Liver (tissue), 9 donors: Measurements from ENCODE around the gene WFDC6. TPM values are rescaled to one million over a fixed set of nuclear protein-coding genes. Genes with fewer than 3 reads are reported as not detected.

Experiments used
- DNase-seq: peaks from one replicate; pipeline ENCODE4 v3.0.0-alpha.2; 2017; ENCODE audit warnings: low spot score
- H3K27ac ChIP-seq, 2 donors: one replicate each; pipeline ENCODE4 v1.7.0; 2013; ENCODE audit warnings: inconsistent platforms in 2 of 2, low read length in 2 of 2, control low read depth in 1 of 2, low read depth in 1 of 2, mild to moderate bottlenecking in 1 of 2
- H3K27me3 ChIP-seq, 4 donors: one replicate each; pipeline versions ENCODE4 v1.6.1 to v1.7.0; 2013; ENCODE audit warnings: low read length in 3 of 4, inconsistent platforms in 1 of 4, mild to moderate bottlenecking in 1 of 4, moderate library complexity in 1 of 4; ENCODE audit not compliant: control insufficient read depth in 4 of 4, insufficient read depth in 4 of 4
- H3K36me3 ChIP-seq, 4 donors: one replicate each; pipeline versions ENCODE4 v1.6.1 to v1.7.0; 2013; ENCODE audit warnings: low read length in 3 of 4, mild to moderate bottlenecking in 3 of 4, low read depth in 1 of 4, moderate library complexity in 1 of 4; ENCODE audit not compliant: control insufficient read depth in 4 of 4, insufficient read depth in 3 of 4
- H3K4me1 ChIP-seq, 4 donors: one replicate each; pipeline versions ENCODE4 v1.6.1 to v1.7.0; 2013; ENCODE audit warnings: low read length in 3 of 4, mild to moderate bottlenecking in 3 of 4, moderate library complexity in 1 of 4; ENCODE audit not compliant: control insufficient read depth in 4 of 4, insufficient read depth in 4 of 4
- H3K4me3 ChIP-seq, 3 donors: one replicate each; pipeline versions ENCODE4 v1.6.1 to v1.7.0; 2013; ENCODE audit warnings: low read length in 3 of 3, control low read depth in 1 of 3, low read depth in 1 of 3, mild to moderate bottlenecking in 1 of 3
- H3K9ac ChIP-seq, 2 donors: one replicate each; pipeline ENCODE4 v1.7.0; 2013; ENCODE audit warnings: low read length in 2 of 2, mild to moderate bottlenecking in 2 of 2, moderate library complexity in 2 of 2, control low read depth in 1 of 2, low read depth in 1 of 2
- H3K9me3 ChIP-seq, 4 donors: one replicate each; pipeline versions ENCODE4 v1.6.1 to v1.7.0; 2013; ENCODE audit warnings: low read length in 3 of 4; ENCODE audit not compliant: control insufficient read depth in 4 of 4
- EGR1 ChIP-seq, 2 donors: IDR thresholded peaks; 2 replicates each; pipeline ENCODE4 v1.6.1; 2016 to 2018; ENCODE audit warnings: antibody characterized with exemption in 2 of 2, low read depth in 2 of 2
- FOXA1 ChIP-seq: IDR thresholded peaks from 2 replicates; pipeline ENCODE4 v1.6.1; 2016; ENCODE audit warnings: antibody characterized with exemption
- FOXA2 ChIP-seq: IDR thresholded peaks from 2 replicates; pipeline ENCODE4 v1.6.1; 2016; ENCODE audit warnings: antibody characterized with exemption
- GABPA ChIP-seq, 2 donors: IDR thresholded peaks in 1 of 2; conservative IDR thresholded peaks in 1 of 2; 2 replicates each; pipeline ENCODE4 v1.6.1; 2016; ENCODE audit warnings: antibody characterized with exemption in 2 of 2, mild to moderate bottlenecking in 1 of 2, moderate library complexity in 1 of 2
- HNF4A ChIP-seq, 2 donors: conservative IDR thresholded peaks; 2 replicates each; pipeline ENCODE4 v1.6.1; 2016; ENCODE audit warnings: antibody characterized with exemption in 2 of 2, mild to moderate bottlenecking in 2 of 2
- NR2F2 ChIP-seq: IDR thresholded peaks from 2 replicates; pipeline ENCODE4 v1.6.1; 2016; ENCODE audit warnings: antibody characterized with exemption
- RXRA ChIP-seq, 2 donors: IDR thresholded peaks; 2 replicates each; pipeline ENCODE4 v1.6.1; 2017 to 2018; ENCODE audit warnings: antibody characterized with exemption in 2 of 2, mild to moderate bottlenecking in 1 of 2
- SP1 ChIP-seq: IDR thresholded peaks from 2 replicates; pipeline ENCODE4 v1.6.1; 2018; ENCODE audit warnings: antibody characterized with exemption, mild to moderate bottlenecking
- TAF1 ChIP-seq: conservative IDR thresholded peaks from 2 replicates; pipeline ENCODE4 v1.6.1; 2016; ENCODE audit warnings: antibody characterized with exemption, mild to moderate bottlenecking
- YY1 ChIP-seq: IDR thresholded peaks from 2 replicates; pipeline ENCODE4 v1.6.1; 2016; ENCODE audit warnings: antibody characterized with exemption, mild to moderate bottlenecking
- WGBS: extraction: QIAGEN DNeasy Blood & Tissue Kit; methylation state at CpG from one replicate; pipeline ENCODE4 v1.1.7; 2013; 5-methylcytosine and 5-hydroxymethylcytosine counted together
- polyA plus RNA-seq, 2 donors: library from polyadenylated mRNA; stranded (reverse) in 1 of 2; unstranded in 1 of 2; fragments of 200-250 nt in 1 of 2; fragments of >200 nt in 1 of 2; fragmentation: Nextera tagmentation in 1 of 2; extraction: Ambion mirVana in 1 of 2; gene quantifications; one replicate each; pipeline versions ENCODE4 v1.2.1 to v1.2.3, GENCODE V29; 2013 to 2015
- total RNA-seq, 2 donors: library from RNA; depleted of rRNA; stranded (reverse); fragments of >200 nt; gene quantifications; one replicate each; pipeline ENCODE4 v1.2.3, GENCODE V29; 2014
- TF ChIP-seq, protein P1 (sequence below): IDR thresholded peaks from 2 replicates; pipeline ENCODE4 v1.6.1; 2016; ENCODE audit warnings: antibody characterized with exemption, mild to moderate bottlenecking
- TF ChIP-seq, protein P2 (sequence below): fragments of 150-350 bp; IDR thresholded peaks from 2 replicates; pipeline ENCODE4 v1.5.1; 2017; ENCODE audit warnings: improper control_type of control experiment, low read depth, low read length; ENCODE audit not compliant: missing input control
- TF ChIP-seq, protein P3 (sequence below): IDR thresholded peaks from 2 replicates; pipeline ENCODE4 v1.6.1; 2016; ENCODE audit warnings: antibody characterized with exemption
- donor health status: healthy.
- donor health status: healthy.
- donor health status: healthy.
- donor health status: healthy.
- donor health status: healthy.

The WFDC6 gene
- total and polyA plus RNA-seq, 4 donors: not detected

DNA sequence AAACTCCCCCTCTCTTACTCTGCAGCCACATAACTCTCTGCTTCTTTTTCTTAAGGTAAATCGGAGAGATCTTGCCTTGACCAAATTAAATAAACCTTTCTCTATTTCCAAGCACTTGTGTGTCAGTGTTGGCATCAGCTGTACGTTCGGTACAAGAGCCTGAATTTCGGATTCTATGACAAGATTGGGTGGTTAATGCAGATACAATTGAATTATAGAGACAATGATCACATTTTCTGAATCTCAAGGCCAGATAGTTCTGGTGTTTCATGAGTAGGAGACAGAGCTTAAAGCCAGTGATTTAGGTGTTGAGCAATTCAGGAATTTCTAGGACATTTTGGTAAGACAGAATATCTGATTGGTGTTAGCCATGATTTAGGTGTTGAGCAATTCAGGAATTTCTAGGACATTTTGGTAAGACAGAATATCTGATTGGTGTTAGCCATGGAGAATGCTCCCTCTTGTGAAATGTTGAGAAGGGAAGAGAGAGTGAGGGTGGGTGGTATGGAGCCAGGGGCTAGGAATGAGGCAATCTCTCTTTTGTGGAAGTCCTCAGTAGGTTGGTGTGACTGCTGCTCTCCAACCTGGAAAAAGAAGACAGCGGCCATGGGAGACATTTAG is 28.9 kb downstream of the WFDC6 start (continued):
- TF ChIP-seq RXRA (IDR thresholded peaks at IDR 0.05) (no peak), NR2F2 (no peak), HNF4A (conservative IDR thresholded peaks at IDR 0.05) (no peak)
- TF ChIP-seq, protein P1, sequence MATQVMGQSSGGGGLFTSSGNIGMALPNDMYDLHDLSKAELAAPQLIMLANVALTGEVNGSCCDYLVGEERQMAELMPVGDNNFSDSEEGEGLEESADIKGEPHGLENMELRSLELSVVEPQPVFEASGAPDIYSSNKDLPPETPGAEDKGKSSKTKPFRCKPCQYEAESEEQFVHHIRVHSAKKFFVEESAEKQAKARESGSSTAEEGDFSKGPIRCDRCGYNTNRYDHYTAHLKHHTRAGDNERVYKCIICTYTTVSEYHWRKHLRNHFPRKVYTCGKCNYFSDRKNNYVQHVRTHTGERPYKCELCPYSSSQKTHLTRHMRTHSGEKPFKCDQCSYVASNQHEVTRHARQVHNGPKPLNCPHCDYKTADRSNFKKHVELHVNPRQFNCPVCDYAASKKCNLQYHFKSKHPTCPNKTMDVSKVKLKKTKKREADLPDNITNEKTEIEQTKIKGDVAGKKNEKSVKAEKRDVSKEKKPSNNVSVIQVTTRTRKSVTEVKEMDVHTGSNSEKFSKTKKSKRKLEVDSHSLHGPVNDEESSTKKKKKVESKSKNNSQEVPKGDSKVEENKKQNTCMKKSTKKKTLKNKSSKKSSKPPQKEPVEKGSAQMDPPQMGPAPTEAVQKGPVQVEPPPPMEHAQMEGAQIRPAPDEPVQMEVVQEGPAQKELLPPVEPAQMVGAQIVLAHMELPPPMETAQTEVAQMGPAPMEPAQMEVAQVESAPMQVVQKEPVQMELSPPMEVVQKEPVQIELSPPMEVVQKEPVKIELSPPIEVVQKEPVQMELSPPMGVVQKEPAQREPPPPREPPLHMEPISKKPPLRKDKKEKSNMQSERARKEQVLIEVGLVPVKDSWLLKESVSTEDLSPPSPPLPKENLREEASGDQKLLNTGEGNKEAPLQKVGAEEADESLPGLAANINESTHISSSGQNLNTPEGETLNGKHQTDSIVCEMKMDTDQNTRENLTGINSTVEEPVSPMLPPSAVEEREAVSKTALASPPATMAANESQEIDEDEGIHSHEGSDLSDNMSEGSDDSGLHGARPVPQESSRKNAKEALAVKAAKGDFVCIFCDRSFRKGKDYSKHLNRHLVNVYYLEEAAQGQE: no peak

DNA sequence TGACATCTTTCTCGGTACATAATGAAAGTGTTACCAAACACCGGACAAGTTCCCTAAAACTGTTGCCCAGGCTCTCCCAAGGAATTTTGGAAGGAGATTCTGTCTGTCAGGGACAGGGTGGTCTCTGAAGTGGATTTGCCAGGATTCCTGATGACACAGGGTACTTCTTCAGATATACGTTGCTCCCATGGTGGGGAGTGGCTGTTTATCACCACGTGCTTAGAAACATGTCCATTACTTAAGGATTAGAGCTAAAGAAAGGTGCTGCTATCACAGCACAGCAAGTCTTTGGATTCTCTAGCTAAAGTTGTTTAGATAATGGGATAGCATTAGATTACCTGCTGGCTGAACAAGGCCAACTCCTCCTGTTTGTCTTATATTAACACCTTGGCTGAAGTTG is 30.2 kb downstream of the WFDC6 start:
- H3K27ac ChIP-seq: no peak overlapping the region

DNA sequence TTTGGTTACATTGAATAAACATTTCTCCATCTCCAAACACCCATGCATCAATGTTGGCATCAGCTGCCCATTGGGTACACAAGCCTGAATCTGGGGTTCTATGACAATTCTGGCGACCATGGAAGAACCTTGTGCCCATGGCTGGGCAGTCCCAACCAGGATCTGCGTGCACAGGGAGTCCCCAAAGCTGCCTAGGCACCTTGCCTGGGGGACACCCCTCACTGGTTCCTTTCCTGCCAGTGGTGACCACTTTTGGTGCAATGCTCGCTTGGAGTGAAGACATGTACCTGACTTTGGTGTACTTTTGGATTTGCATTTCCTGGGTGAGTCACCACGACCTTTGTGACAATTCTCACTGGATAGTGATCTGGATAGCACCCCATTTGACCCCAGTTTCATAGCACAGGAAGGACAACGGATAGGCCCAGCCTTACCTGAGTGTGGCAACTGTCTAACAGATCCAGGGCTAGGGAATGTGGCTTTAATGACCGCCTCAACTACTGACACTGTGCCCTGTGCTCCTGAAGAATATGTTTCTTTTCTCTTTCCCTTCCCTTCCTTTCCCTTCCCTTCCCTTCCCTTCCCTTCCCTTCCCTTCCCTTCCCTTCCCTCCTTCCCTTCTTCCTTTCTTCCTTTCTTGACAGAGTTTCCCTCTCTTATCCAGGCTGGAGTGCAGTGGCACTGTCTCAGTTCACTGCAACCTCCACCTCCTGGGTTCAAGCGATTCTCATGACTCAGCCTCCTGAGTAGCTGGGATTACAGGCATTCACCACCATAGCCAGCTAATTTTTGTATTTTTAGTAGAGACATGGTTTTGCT is 31.0 kb downstream of the WFDC6 start:
- no peak overlapping the region for H3K27ac ChIP-seq
- H3K4me3 ChIP-seq: no peak overlapping the region
- no peaks in the 10 kb centered on the region for H3K9me3 ChIP-seq
- no peak overlapping the region for H3K9ac ChIP-seq
- peaks cover 0 to 10% (median under 1%) of the 10 kb centered on the region in 4 donors for H3K27me3 ChIP-seq
- no peak for DNase-seq
- TF ChIP-seq NR2F2 (no peak), FOXA2 (no peak), RXRA (IDR thresholded peaks at IDR 0.05) (no peak), YY1 (no peak), GABPA (IDR thresholded peaks at IDR 0.05 in 1 of 2, conservative IDR thresholded peaks at IDR 0.05 in 1 of 2) (no peak), TAF1 (no peak), SP1 (no peak)
- TF ChIP-seq, protein P2, sequence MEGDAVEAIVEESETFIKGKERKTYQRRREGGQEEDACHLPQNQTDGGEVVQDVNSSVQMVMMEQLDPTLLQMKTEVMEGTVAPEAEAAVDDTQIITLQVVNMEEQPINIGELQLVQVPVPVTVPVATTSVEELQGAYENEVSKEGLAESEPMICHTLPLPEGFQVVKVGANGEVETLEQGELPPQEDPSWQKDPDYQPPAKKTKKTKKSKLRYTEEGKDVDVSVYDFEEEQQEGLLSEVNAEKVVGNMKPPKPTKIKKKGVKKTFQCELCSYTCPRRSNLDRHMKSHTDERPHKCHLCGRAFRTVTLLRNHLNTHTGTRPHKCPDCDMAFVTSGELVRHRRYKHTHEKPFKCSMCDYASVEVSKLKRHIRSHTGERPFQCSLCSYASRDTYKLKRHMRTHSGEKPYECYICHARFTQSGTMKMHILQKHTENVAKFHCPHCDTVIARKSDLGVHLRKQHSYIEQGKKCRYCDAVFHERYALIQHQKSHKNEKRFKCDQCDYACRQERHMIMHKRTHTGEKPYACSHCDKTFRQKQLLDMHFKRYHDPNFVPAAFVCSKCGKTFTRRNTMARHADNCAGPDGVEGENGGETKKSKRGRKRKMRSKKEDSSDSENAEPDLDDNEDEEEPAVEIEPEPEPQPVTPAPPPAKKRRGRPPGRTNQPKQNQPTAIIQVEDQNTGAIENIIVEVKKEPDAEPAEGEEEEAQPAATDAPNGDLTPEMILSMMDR: no peak
- H3K4me1 ChIP-seq: no peaks in the 10 kb centered on the region
- 68% methylated on average over 7 of the region's 7 CpGs for WGBS
- no peaks in the 10 kb centered on the region for H3K36me3 ChIP-seq

More for the DNA sequence above, 30.2 kb downstream of the WFDC6 start:
- H3K4me1 ChIP-seq: no peaks in the 10 kb centered on the region
- H3K36me3 ChIP-seq: no peaks in the 10 kb centered on the region
- H3K9ac ChIP-seq: no peak overlapping the region
- no peak overlapping the region for H3K4me3 ChIP-seq
- no peak for TF ChIP-seq SP1
- no peak for TF ChIP-seq RXRA (IDR thresholded peaks at IDR 0.05)
- TF ChIP-seq FOXA1: no peak
- TF ChIP-seq, protein P2: no peak
- no peak for TF ChIP-seq EGR1 (IDR thresholded peaks at IDR 0.05; ENCODE audit: low read depth in 2 of 2)
- TF ChIP-seq, protein P3, sequence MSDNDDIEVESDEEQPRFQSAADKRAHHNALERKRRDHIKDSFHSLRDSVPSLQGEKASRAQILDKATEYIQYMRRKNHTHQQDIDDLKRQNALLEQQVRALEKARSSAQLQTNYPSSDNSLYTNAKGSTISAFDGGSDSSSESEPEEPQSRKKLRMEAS: no peak
- H3K9me3 ChIP-seq: no peaks in the 10 kb centered on the region
- DNase-seq: no peak
- peaks cover 0 to 8% (median 0%) of the 10 kb centered on the region in 4 donors for H3K27me3 ChIP-seq
- WGBS: 53% methylated on average over 4 of the region's 4 CpGs
